Esophagus muscularis mucosa (tissue), 3 donors: ENCODE measurements around the gene TMCC2.

Experiments
- CTCF ChIP-seq, 3 experiments: fragments of 200-600 bp in 2 of 3; fragments of 450-650 bp in 1 of 3; sonication (generic) in 2 of 3; IDR thresholded peaks; one replicate each; pipeline ENCODE4 v1.5.1; 2017 to 2019; ENCODE audit warnings: antibody characterized with exemption in 3 of 3, mild to moderate bottlenecking in 2 of 3, moderate library complexity in 1 of 3
- POLR2A ChIP-seq: fragments of 450-650 bp; IDR thresholded peaks from one replicate; pipeline ENCODE4 v1.6.1; 2017; ENCODE audit warnings: antibody characterized with exemption, moderate library complexity, mild to moderate bottlenecking, low read depth
- POLR2AphosphoS5 ChIP-seq, 2 donors: sonication (generic); formaldehyde crosslinking; IDR thresholded peaks; one replicate each; pipeline ENCODE4 v1.6.1; 2017; ENCODE audit warnings: antibody characterized with exemption in 2 of 2

GRCh38 chr1:205239078-205239477, 11.3 kb downstream of the TMCC2 start:
- TF ChIP-seq CTCF (IDR thresholded peaks at IDR 0.05): no peak
- no peak for TF ChIP-seq POLR2AphosphoS5 (IDR thresholded peaks at IDR 0.05)
- TF ChIP-seq POLR2A: no peak
